ENCODE measurements around the gene HMGXB4. TPM values are rescaled to one million over a fixed set of nuclear protein-coding genes. Genes with fewer than 3 reads are reported as not detected.

The HMGXB4 gene
- total and polyA plus RNA-seq, 2 experiments from 2014 or later: 34.7 to 64.9 TPM

GRCh38 chr22:35219012-35219411 is 38.3 kb upstream of the HMGXB4 start (continued):
- TF ChIP-seq EZH2 (IDR thresholded peaks at IDR 0.05; ENCODE audit: low read depth, unreplicated experiment): no peak
- no peak for TF ChIP-seq CREB1 (CRISPR knock-in tag; IDR thresholded peaks at IDR 0.05; ENCODE audit: low read depth)
- TF ChIP-seq EZH2phosphoT487 (IDR thresholded peaks at IDR 0.05; ENCODE audit: unreplicated experiment): no peak

- Histone ChIP-seq H3K27ac (ENCODE audit: low read depth) (no peak overlapping the region), H2AFZ (no peak overlapping the region), H3F3A (replicated peaks; ENCODE audit: low read depth) (no peaks in the 10 kb centered on the region), H3K4me3 (no peak overlapping the region), H4K20me1 (replicated peaks; ENCODE audit: insufficient read depth) (no peaks in the 10 kb centered on the region), H3K79me2 (replicated peaks; ENCODE audit: insufficient read depth) (no peaks in the 10 kb centered on the region), H3K36me3 (ENCODE audit: insufficient read depth) (no peaks in the 10 kb centered on the region), H3K27me3 (ENCODE audit: insufficient read depth) (no peaks in the 10 kb centered on the region), H3K4me2 (no peak overlapping the region), H3K9me2 (ENCODE audit: insufficient read depth) (no peaks in the 10 kb centered on the region), H3K4me1 (ENCODE audit: insufficient read depth) (no peaks in the 10 kb centered on the region)
- ATAC-seq: no peak
- no peaks in the 10 kb centered on the region for H3K4me1 Mint-ChIP-seq
- no peak for DNase-seq (ENCODE audit: low spot score)
- TF ChIP-seq POLR2AphosphoS5 (IDR thresholded peaks at IDR 0.05; ENCODE audit: low read depth) (no peak), ZNF331 (CRISPR knock-in tag; IDR thresholded peaks at IDR 0.05; ENCODE audit: low read depth) (no peak), CTCF (conservative IDR thresholded peaks at IDR 0.05; ENCODE audit: low read depth in 2 of 2) (no peak), STAT1 (IDR thresholded peaks at IDR 0.05; ENCODE audit: unreplicated experiment) (no peak)
- H3K9me3 Mint-ChIP-seq: no peaks in the 10 kb centered on the region; the same call in 2 of the 3 replicates
- H3K4me3 Mint-ChIP-seq: no peak overlapping the region
- no peak overlapping the region for H3K27ac Mint-ChIP-seq
- no peaks in the 10 kb centered on the region for H3K36me3 Mint-ChIP-seq (ENCODE audit: low read depth)
- H3K27me3 Mint-ChIP-seq (ENCODE audit: insufficient read depth, low read depth, poor library complexity): peaks cover 3% of the 10 kb centered on the region
Observed at GRCh38 chr22:35220221-35220620, 37.1 kb upstream of the HMGXB4 start.

GRCh38 chr22:35225010-35225409 is 32.3 kb upstream of the HMGXB4 start:
- H3K36me3 ChIP-seq (ENCODE audit: insufficient read depth): no peaks in the 10 kb centered on the region
- no peak overlapping the region for H3K27ac ChIP-seq (ENCODE audit: low read depth)
- H3F3A ChIP-seq (replicated peaks; ENCODE audit: low read depth): no peaks in the 10 kb centered on the region
- Mint-ChIP-seq H3K36me3 (ENCODE audit: low read depth) (no peaks in the 10 kb centered on the region; the same call in 2 of the 3 replicates), H3K27ac (no peak overlapping the region), H3K4me3 (no peak overlapping the region), H3K4me1 (peaks cover 22% of the 10 kb centered on the region; the same call in 2 of the 3 replicates), H3K9me3 (no peaks in the 10 kb centered on the region), H3K27me3 (ENCODE audit: insufficient read depth, low read depth, poor library complexity) (peaks cover 12% of the 10 kb centered on the region)
- H3K27me3 ChIP-seq (ENCODE audit: insufficient read depth): no peaks in the 10 kb centered on the region
- H3K4me3 ChIP-seq: no peak overlapping the region
- no peak overlapping the region for H3K4me2 ChIP-seq
- no peaks in the 10 kb centered on the region for H3K79me2 ChIP-seq (replicated peaks; ENCODE audit: insufficient read depth)
- no peaks in the 10 kb centered on the region for H3K9me2 ChIP-seq (ENCODE audit: insufficient read depth)
- no peaks in the 10 kb centered on the region for H4K20me1 ChIP-seq (replicated peaks; ENCODE audit: insufficient read depth)
- H3K4me1 ChIP-seq (ENCODE audit: insufficient read depth): peaks cover 6% of the 10 kb centered on the region
- DNase-seq (ENCODE audit: low spot score) (no peak), ATAC-seq (no peak)
- no peak overlapping the region for H2AFZ ChIP-seq
- TF ChIP-seq POLR2AphosphoS5 (IDR thresholded peaks at IDR 0.05; ENCODE audit: low read depth) (no peak), CREB1 (CRISPR knock-in tag; IDR thresholded peaks at IDR 0.05; ENCODE audit: low read depth) (no peak), CTCF (conservative IDR thresholded peaks at IDR 0.05; ENCODE audit: low read depth in 2 of 2) (no peak), ZNF114 (CRISPR knock-in tag; IDR thresholded peaks at IDR 0.05) (no peak), JUNB (IDR thresholded peaks at IDR 0.05; ENCODE audit: unreplicated experiment) (no peak), EZH2phosphoT487 (IDR thresholded peaks at IDR 0.05; ENCODE audit: unreplicated experiment) (no peak), ZNF331 (CRISPR knock-in tag; IDR thresholded peaks at IDR 0.05; ENCODE audit: low read depth) (no peak), ETS1 (IDR thresholded peaks at IDR 0.05) (no peak), NANOG (IDR thresholded peaks at IDR 0.05; ENCODE audit: borderline replicate concordance) (no peak), EZH2 (IDR thresholded peaks at IDR 0.05; ENCODE audit: low read depth, unreplicated experiment) (no peak), REST (IDR thresholded peaks at IDR 0.05; ENCODE audit: unreplicated experiment) (no peak), STAT1 (IDR thresholded peaks at IDR 0.05; ENCODE audit: unreplicated experiment) (no peak)
